Activated T-cell treated with anti-CD3 and anti-CD28 coated beads, Interleukin-2, amount 50 U/mL, for 1 hour (primary cell): ENCODE measurements around the gene PRMT6.
"Not testable (repeated sequence)": the region's sequence is repeated elsewhere in the genome, so short reads cannot be mapped to it uniquely, and the experiment has no call there.

Experiments used
- DNase-seq: peaks from one replicate; pipeline ENCODE4 v3.0.0-alpha.2; 2020

Gene PRMT6

GRCh38 chr1:107056426-107057196 lies at the start of gene PRMT6:
Gene PRMT6, plus strand, starts transcription at chr1:107056674. Its CDS starts 42 bp downstream, at chr1:107056716.
- peak; percentile 82 for DNase-seq

GRCh38 chr1:107009281-107009680 lies 47.2 kb upstream of the PRMT6 start:
- no peak for DNase-seq

DNA sequence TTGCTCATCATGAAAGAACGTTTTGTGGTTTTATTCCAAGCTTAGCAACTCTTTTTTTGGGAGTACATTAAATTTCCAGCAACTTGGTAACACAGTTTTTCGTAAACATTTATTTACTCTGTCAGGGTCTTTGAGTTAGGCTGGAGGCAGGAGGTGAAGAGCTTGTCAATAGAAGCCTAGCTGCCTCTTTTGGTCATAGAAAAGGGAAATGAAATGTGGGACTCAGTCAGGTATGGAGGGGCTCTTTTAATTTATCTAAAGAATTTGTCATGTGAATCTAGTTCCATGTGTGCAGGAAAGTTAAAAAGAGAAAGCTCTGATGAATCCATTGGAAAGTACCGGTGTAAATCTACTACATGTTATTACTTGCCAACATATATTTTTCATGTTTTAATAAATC lies 45.9 kb upstream of the PRMT6 start:
- DNase-seq, result no peak

- DNase-seq, result no peak
These were observed 40.0 kb upstream of the PRMT6 start for GRCh38 chr1:107016376-107016978.

GRCh38 chr1:107018445-107018844 lies 38.0 kb upstream of the PRMT6 start:
- DNase-seq, result no peak

GRCh38 chr1:107019166-107019565 lies 37.3 kb upstream of the PRMT6 start:
- DNase-seq, result no peak

GRCh38 chr1:107038874-107039273 lies 17.6 kb upstream of the PRMT6 start:
- not testable (repeated sequence) for DNase-seq

GRCh38 chr1:107044310-107045220 lies 11.9 kb upstream of the PRMT6 start:
- DNase-seq, result not testable (repeated sequence)

DNA sequence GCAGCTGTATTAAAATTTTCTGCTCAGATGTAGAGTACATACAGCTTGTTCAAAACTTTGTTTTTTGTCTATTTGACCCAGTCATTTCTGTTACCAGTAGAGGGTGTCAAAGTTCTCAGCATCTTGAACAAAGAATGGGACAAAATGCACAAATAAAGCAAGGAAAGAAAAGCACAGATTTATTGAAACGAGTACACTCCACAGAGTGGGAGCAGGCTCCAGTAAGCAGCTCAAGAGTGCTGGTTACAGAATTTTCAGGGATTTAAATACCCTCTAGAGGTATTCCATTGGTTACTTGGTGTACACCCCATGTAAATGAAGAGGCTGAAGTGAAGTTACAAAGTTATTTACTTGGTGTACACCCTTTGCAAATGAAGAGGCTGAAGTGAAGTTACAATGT lies 8.9 kb upstream of the PRMT6 start:
- no peak for DNase-seq

DNA sequence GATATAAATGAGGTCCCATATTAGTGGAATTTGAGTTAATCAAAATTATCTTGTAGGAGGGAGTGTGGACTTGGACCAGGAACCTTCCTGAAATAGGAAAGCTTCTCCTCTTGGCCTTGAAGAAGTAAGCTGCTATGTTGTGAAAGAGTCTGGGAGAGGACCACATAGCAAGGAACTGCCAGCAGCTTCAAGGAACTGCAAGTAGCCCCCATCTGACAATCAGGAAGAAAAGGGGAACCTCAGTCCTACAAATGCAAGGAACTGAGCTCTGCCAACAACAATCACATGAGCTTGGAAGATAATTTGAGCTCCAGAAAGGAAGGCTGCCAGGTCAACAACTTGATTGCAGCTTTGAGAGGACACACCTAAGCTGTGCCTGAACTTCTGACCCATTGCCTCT lies 8.2 kb upstream of the PRMT6 start:
- DNase-seq, result no peak

DNA sequence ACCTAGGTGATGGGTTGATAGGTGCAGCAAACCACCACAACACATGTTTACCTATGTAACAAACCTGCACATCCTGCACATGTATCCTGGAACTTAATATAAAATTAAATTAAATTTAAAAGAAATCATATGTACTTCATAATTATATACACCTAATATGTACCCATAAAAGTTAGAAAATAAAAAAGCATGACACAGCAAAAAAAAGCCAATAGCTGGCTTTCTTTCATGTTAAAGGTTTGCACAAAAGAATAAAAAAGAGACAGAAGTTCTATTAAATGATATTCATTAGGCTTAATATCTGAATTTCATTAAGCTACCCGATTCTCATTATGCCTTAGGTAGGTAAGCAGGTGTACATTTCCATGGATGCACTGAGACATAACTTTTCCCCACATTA lies 5.2 kb upstream of the PRMT6 start:
- DNase-seq, result no peak

DNA sequence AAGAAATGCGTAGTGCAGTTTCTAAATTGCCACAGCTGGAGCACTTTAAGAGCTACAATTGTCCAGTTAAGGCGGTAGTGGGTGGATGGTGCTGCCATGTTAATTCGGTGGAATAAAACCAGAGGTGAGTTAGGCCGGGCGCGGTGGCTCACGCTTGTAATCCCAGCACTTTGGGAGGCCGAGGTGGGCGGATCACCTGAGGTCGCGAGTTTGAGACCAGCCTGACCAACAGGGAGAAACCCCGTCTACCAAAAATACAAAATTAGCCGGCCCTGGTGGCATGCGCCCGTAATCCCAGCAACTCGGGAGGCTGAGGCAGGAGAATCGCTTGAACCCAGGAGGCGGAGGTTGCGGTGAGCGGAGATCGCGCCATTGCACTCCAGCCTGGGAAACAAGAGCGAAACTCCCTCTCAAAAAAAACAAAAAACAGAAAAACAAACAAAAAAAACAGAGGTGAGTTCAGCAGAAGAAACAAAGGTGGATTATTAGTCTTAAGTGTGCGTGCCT lies 502 bp upstream of the PRMT6 start:
- DNase-seq, result not testable (repeated sequence)

DNA sequence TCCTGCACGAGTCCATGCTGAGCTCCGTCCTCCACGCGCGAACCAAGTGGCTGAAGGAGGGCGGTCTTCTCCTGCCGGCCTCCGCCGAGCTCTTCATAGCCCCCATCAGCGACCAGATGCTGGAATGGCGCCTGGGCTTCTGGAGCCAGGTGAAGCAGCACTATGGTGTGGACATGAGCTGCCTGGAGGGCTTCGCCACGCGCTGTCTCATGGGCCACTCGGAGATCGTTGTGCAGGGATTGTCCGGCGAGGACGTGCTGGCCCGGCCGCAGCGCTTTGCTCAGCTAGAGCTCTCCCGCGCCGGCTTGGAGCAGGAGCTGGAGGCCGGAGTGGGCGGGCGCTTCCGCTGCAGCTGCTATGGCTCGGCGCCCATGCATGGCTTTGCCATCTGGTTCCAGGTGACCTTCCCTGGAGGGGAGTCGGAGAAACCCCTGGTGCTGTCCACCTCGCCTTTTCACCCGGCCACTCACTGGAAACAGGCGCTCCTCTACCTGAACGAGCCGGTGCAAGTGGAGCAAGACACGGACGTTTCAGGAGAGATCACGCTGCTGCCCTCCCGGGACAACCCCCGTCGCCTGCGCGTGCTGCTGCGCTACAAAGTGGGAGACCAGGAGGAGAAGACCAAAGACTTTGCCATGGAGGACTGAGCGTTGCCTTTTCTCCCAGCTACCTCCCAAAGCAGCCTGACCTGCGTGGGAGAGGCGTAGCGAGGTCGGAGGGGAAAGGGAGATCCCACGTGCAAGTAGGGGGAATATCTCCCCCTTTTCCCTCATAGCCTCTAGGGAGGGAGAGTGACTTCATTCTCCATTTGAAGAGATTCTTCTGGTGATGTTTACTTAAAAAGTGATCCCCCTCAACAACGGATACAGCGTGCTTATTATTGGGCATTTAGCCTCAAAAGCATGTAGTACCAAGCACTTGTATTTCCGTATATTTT lies 991 bp downstream of the PRMT6 start:
- DNase-seq, result no peak

DNA sequence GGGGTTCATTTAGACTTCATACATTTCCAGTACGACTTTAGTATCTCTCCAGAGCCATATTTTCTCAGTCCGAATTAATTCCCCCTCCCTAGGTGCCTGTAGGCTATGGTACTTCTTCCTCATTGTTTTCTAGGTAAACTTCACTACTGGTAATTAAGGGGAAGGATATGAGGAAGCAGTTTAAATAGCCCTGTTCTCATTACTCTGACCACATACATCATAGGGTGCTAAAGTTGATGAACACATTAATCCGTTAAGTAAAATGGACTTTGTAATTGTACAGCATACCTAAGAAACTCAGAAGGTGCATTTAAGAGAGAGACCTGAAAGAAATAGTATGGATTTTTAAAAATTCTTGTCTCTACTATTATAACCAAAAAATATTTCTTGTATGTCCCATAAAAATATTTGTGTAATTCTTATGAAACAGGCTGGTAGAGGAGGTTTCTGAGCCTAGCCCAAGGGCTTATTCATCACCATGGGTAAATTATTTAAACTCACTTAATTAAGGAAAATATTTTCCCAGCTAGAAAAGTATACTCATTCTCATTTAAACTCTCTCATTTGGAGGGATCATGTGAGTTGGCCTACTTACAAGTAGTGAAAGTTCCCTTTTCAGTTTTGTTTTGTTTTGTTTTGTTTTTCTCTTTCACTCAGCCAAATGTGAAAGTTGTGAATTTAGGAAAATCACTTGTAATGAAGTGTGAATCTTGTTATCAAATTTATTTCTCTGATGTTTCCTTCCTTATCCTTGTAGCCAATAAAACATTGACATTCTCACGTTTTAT lies 2.0 kb downstream of the PRMT6 start:
- no peak for DNase-seq

DNA sequence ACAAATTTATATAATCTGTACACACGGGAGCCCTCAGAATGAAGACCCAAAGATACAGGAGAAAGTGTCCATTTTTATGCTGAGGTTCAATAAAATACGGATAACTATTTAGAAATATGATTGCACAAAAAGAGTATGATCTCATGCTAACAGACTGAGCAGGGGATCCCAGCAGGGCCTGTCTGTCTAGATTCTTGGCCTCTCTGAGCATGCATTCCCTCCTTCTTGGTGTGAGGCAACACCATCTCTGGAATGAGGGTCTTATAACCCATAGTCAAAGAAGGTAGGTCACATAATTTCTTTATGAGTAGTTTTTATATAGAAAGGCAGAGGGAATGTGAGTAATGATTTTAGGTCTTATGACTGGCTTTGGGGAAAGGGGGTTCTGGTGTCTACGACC lies 5.4 kb downstream of the PRMT6 start:
- no peak for DNase-seq

GRCh38 chr1:107073493-107073892 lies 17.0 kb downstream of the PRMT6 start:
- no peak for DNase-seq

- no peak for DNase-seq
These were observed 20.4 kb downstream of the PRMT6 start for GRCh38 chr1:107076841-107077240.

- no peak for DNase-seq
These were observed 22.8 kb downstream of the PRMT6 start for GRCh38 chr1:107079249-107079648.

DNA sequence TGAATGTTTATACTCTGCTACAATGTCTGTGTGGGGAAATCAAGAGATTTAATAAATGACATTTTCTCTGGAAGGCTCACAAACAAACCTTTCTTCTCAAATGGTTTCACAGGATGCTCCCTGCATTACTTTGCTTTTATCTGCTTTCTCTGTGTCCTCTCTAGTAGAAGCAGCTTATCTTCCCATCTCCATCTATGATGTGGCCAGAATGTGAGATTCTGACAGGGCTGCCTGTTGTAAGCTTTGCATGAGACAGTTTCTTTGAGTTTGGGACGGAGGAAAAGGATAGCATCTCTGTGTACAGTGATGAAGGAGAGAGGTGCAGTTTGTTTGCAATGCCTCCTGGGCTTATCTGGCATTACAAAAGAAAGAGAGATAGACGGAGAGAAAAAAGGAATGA lies 24.6 kb downstream of the PRMT6 start:
- no peak for DNase-seq

DNA sequence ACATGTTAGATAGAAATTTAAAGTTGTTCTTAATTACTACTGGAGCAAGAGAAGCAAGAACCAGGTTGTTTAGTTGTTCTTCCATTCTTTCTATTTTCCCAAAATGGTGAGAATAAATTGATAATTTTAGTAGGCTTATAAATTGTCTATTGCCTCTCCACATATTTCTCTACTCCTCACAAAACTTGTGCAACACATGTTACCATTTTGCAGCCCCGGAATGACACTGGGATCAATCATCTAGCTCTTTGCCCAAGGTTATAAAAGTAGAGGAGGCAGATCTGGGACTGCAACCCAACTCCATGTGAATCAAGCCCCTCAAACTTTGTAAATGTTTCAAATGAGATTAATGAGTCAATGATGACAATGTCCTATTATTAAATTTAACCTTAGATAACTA lies 34.9 kb downstream of the PRMT6 start:
- no peak for DNase-seq

DNA sequence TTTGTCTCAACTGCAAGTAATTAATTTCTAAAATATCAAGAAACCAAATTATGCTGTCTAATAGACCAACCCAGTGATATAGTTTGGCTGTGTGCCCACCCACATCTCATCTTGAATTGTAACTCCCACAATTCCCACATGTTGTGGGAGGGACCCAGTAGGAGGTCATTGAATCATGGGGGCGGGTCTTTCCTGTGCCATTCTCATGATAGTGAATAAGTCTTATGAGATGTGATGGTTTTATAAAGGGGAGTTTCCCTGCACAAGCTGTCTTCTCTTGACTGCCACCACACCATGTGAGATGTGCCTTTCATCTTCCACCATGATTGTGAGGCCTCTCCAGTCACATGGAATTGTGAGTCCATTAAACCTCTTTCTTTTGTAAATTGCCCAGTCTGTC lies 36.9 kb downstream of the PRMT6 start:
- DNase-seq, result not testable (repeated sequence)
